Hypothalamus (tissue), 51 donors: ENCODE measurements around the gene KTI12.
"Not testable (repeated sequence)": the region's sequence is repeated elsewhere in the genome, so short reads cannot be mapped to it uniquely, and the experiment has no call there.

Experiments used
- DNase-seq, 51 donors: peaks; one replicate each; lab custom pipeline; 2025; lab: John Stamatoyannopoulos, UW

KTI12 gene, protein sequence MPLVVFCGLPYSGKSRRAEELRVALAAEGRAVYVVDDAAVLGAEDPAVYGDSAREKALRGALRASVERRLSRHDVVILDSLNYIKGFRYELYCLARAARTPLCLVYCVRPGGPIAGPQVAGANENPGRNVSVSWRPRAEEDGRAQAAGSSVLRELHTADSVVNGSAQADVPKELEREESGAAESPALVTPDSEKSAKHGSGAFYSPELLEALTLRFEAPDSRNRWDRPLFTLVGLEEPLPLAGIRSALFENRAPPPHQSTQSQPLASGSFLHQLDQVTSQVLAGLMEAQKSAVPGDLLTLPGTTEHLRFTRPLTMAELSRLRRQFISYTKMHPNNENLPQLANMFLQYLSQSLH

DNA sequence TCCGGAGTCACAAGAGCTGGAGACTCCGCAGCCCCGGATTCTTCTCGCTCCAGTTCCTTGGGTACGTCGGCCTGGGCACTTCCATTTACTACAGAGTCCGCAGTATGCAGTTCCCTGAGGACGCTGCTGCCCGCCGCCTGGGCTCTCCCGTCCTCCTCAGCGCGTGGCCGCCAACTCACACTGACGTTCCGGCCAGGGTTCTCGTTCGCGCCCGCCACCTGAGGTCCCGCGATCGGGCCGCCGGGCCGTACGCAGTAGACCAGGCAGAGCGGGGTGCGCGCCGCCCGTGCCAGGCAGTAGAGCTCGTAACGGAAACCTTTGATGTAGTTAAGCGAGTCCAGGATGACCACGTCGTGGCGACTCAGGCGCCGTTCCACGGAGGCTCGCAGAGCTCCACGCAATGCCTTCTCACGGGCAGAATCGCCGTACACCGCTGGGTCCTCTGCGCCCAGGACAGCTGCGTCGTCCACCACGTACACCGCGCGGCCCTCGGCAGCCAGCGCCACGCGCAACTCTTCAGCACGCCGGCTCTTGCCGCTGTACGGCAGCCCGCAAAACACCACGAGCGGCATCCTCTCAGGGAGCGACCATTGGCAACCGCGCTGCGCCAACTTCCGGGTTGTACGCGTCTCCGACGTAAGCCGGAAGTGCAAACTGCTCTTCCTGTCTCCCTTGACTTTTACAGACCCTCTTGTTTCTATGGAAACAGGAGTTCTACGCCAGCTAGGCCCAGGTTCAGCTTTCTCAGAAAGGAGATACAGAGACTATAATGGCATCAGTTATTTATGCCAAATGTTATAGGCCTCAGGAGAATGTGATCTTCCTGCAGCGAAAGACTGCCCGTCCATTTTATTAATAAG lies at the start of gene KTI12:
KTI12 (minus strand) TSS at position 621 of the 860 bp plus-strand sequence; CDS start at position 572, 49 bp downstream.
- peak; percentile 24 to 91 (median 72) for DNase-seq

- DNase-seq = no peak
These were observed 46.4 kb upstream of the KTI12 start for GRCh38 chr1:52080014-52080415.

GRCh38 chr1:52077277-52077676 lies 43.7 kb upstream of the KTI12 start:
- not testable (repeated sequence) for DNase-seq

GRCh38 chr1:52072291-52072690 lies 38.7 kb upstream of the KTI12 start:
- DNase-seq = no peak

GRCh38 chr1:52070704-52071103 lies 37.1 kb upstream of the KTI12 start:
- no peak for DNase-seq

GRCh38 chr1:52063192-52063591 lies 29.6 kb upstream of the KTI12 start:
- no peak for DNase-seq

DNA sequence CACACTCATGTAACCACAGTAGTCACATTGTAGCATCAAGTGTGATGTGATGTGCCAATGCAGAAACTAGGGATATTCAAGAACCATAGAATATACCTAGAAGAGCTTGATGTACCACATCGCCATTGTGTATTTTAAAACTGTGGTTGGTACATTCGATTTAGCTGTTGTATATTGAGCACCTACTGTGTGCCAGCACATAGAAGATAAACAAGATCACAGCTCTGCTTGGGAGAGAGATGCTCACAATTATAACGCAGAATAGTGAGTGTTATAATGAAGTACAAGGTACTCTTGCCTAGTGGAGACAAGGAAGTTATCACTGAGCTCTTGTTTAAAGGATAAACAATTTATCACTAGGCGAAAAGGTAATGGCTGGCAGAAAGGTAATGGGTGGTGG lies 27.2 kb upstream of the KTI12 start:
- DNase-seq = no peak

DNA sequence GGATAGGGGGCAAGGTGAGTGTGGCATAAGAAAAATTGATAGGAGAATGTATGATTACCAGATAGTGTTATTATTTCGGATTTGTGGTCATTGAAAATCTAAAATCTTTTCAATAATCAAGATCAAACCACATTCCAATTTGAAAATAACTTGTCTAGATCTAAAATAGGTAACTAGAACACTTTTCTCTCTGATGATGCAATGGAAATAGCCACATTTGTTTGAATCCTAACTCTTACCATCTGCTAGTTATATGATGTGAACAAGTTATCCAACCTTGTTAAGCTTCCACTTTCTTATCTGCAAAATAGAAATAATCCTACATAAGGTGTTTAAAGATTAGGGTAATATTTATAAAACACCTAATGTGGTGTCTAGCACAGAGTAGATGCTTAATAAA lies 26.3 kb upstream of the KTI12 start:
- DNase-seq = no peak

- DNase-seq = no peak
These were observed 25.7 kb upstream of the KTI12 start for GRCh38 chr1:52059321-52059720.

- DNase-seq = no peak
These were observed 24.3 kb upstream of the KTI12 start for GRCh38 chr1:52057876-52058415.

GRCh38 chr1:52057255-52057654 lies 23.6 kb upstream of the KTI12 start:
- DNase-seq = no peak

GRCh38 chr1:52056937-52057231 lies 23.3 kb upstream of the KTI12 start:
- no peak for DNase-seq

DNA sequence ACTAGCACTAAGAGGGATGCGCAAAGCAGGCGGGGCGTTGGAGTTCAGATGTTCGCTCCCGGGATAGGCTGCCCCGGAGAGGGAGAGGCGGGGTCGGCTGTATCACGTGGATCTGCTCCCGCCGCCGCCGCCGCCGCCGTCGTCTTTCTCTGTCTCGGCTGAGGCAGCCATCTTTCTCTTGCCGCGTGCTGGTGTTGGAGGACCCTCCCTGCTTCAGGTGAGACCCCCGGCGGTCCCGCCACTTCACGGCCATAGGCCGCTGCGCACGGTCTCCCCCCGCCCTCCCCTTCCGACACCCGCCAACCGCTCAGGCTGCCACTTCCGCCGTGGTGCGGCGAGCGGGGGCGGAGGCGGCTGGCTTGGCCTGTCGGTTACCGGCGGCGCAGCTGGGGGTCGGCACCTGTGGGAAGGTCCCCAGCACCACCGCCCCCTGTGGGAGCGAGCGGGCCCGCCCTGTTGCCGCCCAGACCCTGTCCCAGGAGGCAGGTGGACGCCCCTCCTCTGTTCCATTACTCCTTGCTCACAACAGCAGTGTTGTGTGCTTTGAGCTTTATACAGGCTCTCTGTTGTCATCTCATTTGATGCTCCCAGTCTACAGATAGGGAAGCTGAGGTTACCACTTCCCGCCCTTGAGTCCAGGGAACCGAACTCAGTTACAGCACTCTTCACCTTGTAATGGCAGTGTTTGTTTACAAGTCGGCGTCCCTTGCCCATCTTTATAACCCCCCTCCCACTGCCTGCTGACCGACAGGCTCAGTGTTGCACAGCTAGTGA lies 22.7 kb upstream of the KTI12 start, which contains the start of gene BTF3L4:
BTF3L4 (plus strand) TSS at position 133 of the 774 bp plus-strand sequence. CDS start 3,553 bp downstream, outside the sequence.
- DNase-seq = peak; percentile 54 to 98 (median 92)

DNA sequence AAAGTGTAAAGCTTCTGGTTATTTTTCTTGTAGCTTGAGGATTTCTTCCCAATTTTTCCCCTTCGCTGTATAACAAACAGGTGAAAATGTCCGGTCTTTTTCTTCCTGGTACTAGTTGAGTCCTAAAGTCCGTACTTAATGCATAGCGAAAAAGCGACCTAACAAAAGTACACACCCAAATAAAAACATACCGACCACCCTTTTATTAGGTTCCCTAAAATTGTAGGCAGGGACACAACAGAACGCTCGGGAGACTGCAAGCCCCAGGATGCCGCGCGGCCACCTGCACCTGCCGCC lies 22.2 kb upstream of the KTI12 start:
- DNase-seq = no peak

DNA sequence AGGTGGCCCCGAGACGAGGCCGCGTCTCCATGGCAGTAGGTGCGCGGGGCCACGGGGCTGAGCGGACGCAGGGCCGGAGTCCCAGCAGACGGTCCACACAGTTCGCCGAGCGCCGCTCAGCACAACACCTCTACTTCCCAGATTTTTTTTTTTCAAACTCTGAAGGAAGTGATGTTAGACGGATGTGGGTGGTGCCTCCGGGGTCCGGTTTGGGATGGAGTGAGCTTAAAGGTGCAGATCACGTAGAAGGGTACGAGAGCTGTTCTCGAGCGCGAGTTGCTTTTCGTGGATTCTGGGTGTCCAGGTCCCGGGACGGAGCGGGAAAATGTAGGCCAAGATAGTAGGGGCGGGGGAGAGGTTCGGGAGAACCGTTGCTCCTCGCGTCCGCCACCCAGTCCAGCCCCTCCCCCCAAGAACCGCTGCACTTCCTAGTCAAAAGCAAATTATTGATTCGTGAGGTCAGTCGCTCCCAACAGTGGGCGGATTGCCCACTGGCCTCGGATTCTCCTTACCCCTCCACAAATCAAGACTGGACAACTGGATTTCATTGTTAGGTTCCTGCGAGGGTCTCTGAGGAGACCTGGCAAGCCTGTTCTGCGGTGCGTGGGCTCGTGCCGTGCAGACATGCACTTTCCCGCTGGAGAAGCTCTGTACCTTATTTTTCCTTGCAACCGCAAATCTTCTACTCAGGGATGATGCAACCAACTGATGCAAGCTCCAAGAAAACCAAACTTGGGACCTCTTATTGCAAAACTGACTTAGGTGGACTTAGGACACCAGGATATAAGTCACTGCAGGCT lies 21.7 kb upstream of the KTI12 start, which contains the start of gene TXNDC12:
TXNDC12 (minus strand) TSS at position 126 of the 800 bp plus-strand sequence; CDS start at position 31, 95 bp downstream.
- DNase-seq = peak; percentile 29 to 91 (median 71)

DNA sequence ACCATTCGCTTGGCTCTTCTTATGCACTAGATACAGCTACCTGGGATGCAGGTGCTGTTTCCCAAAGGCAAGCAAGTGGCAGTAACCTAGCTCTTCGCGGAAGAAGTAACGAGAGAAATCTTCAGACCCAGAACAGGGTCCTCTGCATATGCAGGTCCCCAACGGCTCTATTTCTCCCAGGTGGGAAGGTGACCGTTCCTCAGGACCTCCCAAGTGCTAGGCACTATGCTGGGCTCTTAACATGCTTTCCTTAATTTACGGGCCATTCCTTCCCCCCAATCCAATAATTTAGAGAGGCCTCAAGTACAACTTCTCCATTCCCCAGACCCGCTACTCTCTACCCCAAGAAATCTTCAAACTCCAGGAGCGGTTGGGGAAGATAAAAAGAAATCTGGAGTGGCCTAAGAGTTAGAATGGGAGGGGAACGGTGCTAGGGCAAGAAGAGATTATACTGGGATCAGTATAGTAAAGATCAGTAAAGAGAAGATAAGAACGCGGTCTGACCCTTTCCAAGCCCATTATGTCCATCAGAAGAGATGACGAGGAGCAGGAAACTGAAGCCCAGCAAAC lies 21.0 kb upstream of the KTI12 start:
- DNase-seq = peak in 1 of 51 donors; percentile 17

DNA sequence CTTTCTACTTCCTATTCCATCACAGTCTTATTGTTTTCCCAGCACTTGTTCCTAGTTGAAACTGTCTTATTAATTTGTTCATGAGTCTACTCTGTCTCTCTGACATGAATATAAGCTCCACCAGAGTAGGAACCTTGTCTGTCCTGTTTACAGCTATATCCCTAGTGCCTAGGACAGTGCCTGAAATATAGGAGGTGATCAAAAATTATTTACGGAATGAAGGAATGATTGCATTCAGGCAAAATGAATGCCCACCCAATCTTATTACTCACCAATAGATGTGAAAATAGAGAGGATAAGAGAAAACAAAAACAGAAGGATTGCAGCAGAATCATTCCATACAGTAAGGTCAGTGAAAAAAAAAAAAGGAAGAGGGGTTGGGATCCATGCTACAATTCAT lies 20.3 kb upstream of the KTI12 start:
- no peak for DNase-seq

- DNase-seq = not testable (repeated sequence)
These were observed 15.7 kb upstream of the KTI12 start for GRCh38 chr1:52049337-52049736.

- not testable (repeated sequence) for DNase-seq
These were observed 12.1 kb upstream of the KTI12 start for GRCh38 chr1:52045666-52046195.
